Measurements from ENCODE around the gene DACH1.

DACH1 gene

DNA sequence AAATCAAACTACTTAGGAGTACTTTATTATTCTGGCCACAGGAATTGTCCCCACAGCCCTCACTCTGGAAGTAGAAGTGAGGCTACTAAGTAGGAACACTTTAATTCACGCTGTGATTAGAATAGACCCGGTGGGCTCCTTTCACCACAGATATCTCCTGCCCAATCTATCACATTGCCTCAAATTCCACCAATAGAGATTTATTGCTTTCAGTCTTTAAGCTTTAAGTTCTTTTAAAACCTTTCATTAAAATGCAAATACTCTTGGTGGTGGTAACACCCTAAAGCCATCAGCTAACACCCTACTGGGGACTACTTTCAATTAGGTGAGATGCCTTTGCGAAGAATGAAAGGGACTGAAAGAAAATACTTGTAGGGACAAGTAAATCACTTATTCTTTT, 181.9 kb downstream of the DACH1 start:
- DNase-seq: no peak

DNA sequence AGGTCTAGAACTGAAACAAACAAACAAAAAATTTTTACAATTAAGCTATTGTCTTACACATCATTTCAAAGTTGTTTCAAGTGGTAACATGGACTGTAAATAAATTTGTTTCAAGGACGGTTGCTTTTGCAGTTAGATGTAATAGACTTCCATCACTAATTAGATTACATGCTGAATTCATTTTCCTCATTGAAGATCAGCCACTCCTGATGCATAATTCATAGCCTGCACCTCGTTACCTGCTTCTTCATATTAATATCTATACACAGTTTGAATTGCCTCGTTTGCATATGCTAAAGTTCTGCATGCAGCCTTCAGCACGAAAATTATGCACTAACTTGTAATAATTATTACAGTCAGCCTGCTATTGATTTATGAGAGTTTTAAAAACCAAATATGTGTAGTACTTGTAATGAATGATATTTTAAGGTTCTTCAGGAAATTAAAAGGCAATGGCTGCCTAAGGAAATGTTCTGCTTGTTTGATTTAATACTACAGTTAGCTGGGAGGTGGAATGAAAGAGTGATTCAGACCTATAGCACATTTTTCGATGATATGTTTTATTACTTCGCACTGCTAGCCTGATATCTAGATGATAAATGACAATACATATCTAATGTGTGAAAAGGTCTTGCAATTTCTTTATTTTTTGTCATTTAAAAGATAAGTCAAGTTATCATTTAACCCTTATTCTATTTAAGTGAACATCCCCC, 184.9 kb downstream of the DACH1 start:
- DNase-seq: no peak

DNA sequence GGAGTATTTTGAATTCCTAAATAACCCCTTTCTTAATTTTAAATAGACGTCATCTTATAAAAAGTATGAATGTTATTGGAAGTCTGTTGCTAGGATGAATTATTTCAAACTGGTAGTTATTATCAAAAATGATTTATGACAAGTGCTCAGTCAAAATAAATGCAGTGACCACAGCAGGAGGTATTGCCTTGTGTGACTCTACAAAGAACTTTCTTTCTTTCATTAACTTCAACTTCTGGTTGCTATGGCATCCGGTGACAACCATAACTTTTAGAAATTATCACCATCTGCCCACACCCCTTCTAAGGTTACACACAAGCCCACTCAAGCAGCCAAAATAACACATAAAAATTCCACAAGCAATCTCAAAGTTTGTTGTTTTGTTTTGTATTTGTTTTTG, 189.9 kb downstream of the DACH1 start:
- DNase-seq: no peak

- DNase-seq: no peak
Measured at GRCh38 chr13:71672512-71672911, 194.5 kb downstream of the DACH1 start.

- DNase-seq: no peak
Measured at GRCh38 chr13:71663431-71663830, 203.6 kb downstream of the DACH1 start.

DNA sequence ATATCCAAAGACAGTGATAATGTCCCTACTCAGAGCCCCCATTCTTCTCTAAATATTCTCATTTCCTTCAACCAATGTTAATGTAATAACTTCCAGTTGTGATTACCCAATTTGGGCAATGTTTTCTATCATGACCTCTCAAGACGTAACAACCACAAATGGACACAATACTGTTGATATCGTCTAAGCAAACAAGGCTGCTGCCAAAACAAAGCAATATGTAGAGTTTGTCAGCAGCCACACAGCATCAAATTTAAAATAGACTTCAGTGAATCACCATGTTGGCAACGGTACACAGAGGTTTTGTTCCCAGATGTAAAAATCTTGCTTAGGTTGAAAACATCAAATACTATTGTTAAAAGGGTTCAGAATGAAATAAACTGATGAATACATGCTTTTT, 205.1 kb downstream of the DACH1 start:
- peak; percentile 30 for DNase-seq

DNA sequence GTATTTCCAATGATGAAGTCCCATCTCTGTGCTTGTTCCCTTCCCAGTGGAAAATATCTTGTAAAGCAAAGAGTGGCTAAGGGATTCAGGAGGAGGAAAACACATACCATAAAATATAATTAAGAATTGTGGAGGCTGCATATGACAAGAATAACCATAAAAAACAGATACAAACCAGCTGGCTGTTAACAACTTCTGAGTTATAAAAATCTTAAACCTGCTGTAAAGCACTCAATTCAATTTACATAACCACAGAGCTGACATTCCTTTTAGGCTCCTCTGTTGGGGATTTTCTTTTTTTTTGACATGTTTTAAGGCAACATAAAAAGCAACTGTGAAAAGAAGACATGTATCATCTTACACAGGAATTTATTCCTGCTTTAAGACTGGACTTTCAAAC, 207.6 kb downstream of the DACH1 start:
- DNase-seq: no peak

DNA sequence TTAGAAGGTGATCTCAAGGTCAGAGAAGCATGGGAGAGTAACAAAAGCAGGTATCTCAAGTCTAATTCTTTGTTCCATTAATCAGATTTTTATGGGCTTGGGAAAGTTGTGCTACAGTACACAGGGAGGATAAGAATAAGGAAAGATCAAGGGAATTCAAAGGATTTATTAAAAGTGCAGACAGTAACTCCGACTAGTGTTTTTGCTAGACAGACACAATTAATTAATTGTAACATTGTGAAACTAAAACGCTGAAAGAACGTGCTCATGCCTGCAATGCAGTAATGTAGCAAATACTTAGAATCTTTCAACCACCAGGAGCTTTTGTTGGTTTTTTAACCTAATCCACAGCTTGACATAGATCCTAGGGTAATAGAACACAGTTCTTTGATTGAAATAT, 221.5 kb downstream of the DACH1 start:
- no peak for DNase-seq

GRCh38 chr13:71644579-71644978, 222.4 kb downstream of the DACH1 start:
- DNase-seq: no peak

- DNase-seq: no peak
Measured at GRCh38 chr13:71643448-71643860, 223.6 kb downstream of the DACH1 start.

GRCh38 chr13:71638751-71639150, 228.3 kb downstream of the DACH1 start:
- DNase-seq: peak; percentile 3

- no peak for DNase-seq
Measured at GRCh38 chr13:71634602-71635443, 232.2 kb downstream of the DACH1 start.

DNA sequence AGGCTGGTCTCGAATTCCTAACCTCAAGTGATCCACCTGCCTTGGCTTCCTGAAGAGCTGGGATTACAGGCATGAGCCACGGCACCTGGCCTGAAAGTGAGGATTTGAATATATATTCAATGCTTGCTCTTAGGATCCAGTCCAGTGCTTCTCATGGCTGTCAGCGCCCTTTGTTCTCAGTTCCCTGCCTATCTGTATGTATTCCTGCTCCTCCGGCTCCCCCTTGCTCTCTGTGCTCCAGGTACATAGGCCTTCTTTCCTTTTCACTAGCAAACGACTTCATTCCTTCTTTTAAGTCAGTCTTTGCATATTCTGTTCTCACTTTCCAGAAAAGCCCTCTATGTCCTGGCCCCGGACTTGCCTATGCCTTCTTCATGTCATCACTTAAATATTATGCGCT, 232.8 kb downstream of the DACH1 start:
- DNase-seq: no peak

DNA sequence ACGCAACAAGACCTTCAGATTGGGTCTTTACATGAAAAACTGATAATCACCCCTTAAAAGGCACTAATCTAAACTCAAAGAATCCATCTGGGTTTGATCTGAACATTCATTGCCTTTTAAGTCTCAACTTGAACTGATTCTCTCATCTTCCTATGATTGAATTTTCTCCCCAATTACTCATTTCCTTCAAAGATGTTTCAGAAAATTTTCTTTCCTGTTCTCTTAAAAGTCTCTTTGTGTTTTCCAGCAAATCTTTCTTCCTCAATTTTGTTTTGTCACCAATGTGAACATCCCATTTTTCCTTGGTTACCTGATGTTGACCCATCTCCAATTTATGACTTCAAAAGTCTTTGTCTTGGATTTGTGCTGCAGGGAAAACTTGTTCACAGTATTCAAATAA, 234.3 kb downstream of the DACH1 start:
- DNase-seq: no peak

- DNase-seq: no peak
Measured at GRCh38 chr13:71632206-71632605, 234.8 kb downstream of the DACH1 start.

- DNase-seq: no peak
Measured at GRCh38 chr13:71629167-71629566, 237.8 kb downstream of the DACH1 start.

DNA sequence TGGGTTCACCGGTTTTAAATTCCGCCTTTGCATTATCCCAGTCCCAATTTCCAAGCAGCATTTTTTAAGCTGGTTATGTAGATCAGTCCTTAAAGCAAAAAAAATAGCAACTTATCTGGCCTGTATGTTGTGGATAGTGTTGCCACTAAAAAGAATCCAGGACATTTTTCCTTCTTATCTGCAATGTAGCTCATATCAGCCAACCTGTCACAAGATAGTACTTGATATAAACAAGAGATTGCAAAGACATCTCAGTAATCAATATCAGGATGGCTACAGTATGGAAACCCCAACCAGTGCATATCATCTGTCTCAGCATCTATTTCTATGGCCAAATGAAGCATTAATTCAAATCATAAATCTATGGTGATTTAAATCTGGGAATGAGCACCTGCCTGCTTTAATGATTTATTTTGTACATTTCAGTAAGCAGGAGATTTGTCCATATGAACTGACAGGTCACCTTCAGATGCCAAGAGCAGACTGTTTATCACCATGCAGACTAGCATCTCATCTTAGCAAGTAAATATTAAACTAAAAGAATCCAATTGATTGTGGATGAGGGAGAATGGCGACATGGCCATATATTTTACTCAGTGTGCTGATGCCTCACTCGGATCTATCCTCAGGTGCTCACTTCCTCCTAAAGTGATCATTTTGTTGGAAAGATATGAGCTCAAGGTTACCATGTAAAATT, 240.4 kb downstream of the DACH1 start:
- DNase-seq: no peak

DNA sequence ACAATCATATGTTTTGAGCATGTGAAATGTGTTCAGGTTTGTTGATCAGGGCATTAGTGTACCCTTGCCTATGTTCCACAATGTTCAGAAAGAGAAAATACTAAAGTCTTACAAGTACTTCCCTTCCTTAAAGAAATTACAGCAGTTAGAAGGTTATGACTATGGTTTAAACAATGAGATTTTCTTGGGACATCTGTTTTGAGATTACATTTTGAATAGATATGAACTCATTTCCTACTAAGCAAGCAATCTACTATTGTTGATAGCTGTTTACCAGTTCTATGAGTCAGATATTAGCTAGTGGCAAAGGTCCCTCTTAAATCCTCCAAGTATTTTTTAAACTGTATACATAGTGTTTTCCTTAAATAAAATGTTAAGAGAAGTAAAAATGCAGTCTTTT, 241.3 kb downstream of the DACH1 start:
- DNase-seq: no peak

DNA sequence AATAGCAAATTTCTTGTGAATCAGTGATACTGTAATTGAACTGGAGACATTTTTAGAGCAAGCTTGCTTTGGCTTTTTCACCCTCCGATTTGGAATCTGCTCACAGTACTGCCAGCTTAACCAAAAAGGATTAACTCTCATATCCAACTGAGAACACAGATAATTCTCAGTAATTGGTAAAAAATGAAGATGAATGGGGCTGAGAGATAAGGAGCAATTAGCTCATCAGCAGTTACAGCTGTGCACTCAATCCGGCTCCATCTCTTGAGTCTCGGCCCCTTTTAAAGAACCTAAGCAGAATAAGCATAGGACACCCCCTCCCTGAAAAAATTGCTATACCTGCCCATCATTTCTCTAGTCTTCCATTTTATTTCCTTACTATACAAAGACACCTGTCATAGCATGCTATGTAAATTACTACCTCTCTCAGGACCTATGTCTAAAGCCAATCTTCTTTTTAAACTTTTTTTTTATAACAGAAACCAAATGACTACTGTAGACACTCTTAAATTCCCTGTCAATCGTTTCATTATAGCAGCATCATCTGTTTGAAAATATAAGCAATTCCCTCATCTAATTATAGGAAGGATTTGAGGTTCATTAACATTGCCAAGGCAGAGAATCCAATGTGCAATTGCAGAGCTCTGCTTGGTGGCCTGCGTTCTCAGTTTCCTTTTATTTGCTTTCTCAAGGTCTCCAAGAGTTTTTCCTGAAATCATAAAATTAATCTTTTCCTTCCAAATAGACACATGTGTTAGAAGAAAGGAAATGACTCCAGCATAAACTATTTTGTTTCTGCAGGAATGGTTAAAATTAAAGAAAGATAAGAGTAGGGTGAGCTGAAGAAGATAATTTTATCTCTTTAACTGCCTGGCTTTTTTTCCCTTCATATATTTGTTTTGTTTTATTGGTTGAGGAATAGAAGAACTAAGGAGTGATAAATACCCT, 242.1 kb downstream of the DACH1 start:
- DNase-seq: no peak

- peak; percentile 9 for DNase-seq
Measured at GRCh38 chr13:71621174-71622124, 245.6 kb downstream of the DACH1 start.

- no peak for DNase-seq
Measured at GRCh38 chr13:71619096-71619495, 247.9 kb downstream of the DACH1 start.

Measured in NCI-H446 treated with DMSO at 0.1 percent for 48 hours (cell line).